Ovary (tissue), 9 donors: ENCODE results near the gene C21orf58. TPM values are rescaled to one million over a fixed set of nuclear protein-coding genes. Genes with fewer than 3 reads are reported as not detected.

Experiments
- DNase-seq, 5 donors: peaks; one replicate each; pipeline ENCODE4 v3.0.0-alpha.2; 2019 to 2020
- H3K27ac ChIP-seq, 2 donors: fragments of 200-600 bp; one replicate each; pipeline versions ENCODE4 v1.5.1 to v1.8.0; 2019 to 2022
- H3K27me3 ChIP-seq: fragments of 200-600 bp; one replicate; pipeline ENCODE4 v1.8.0; 2022
- H3K36me3 ChIP-seq: fragments of 200-600 bp; sonication (generic); one replicate; pipeline ENCODE4 v1.5.1; 2019
- H3K4me1 ChIP-seq: one replicate; pipeline ENCODE4 v1.8.1; 2013; ENCODE audit warnings: mild to moderate bottlenecking, moderate library complexity; ENCODE audit not compliant: insufficient read depth
- H3K4me3 ChIP-seq: fragments of 200-600 bp; sonication (generic); one replicate; pipeline ENCODE4 v1.5.1; 2017
- H3K9me3 ChIP-seq, 2 donors: fragments of 200-600 bp in 1 of 2; sonication (generic) in 1 of 2; one replicate each; pipeline versions ENCODE4 v1.5.1 to v1.8.1; 2013 to 2019; ENCODE audit warnings: mild to moderate bottlenecking in 1 of 2, moderate library complexity in 1 of 2
- EP300 ChIP-seq: sonication (generic); formaldehyde crosslinking; IDR thresholded peaks from one replicate; pipeline ENCODE4 v1.6.1; 2017; ENCODE audit warnings: antibody characterized with exemption
- POLR2A ChIP-seq: fragments of 450-650 bp; IDR thresholded peaks from one replicate; pipeline ENCODE4 v1.6.1; 2017; ENCODE audit warnings: antibody characterized with exemption, mild to moderate bottlenecking, moderate library complexity
- WGBS, 3 donors: extraction: QIAGEN DNeasy Blood & Tissue Kit in 1 of 3; methylation state at CpG; one replicate each; pipeline versions ENCODE4 v1.1.5 to v1.1.7; 2013 to 2017; 5-methylcytosine and 5-hydroxymethylcytosine counted together
- intact Hi-C, 4 donors: fragments of 100-400 bp; cut with DNase I; formaldehyde crosslinking; loops; one replicate each; pipeline versions ENCODE4 v1.11.0 to v1.15.1; 2022 to 2023
- polyA plus RNA-seq, 2 donors: library from polyadenylated mRNA; stranded (reverse); fragments of 200-250 nt in 1 of 2; fragments of 350-450 nt in 1 of 2; fragmentation: Illumina TruSeq in 1 of 2; extraction: RNeasy Lipid Tissue Mini Kit (QIAGEN cat#74804) in 1 of 2; gene quantifications; one replicate each; pipeline ENCODE4 v1.2.3, GENCODE V29; 2013 to 2014
- total RNA-seq, 7 donors: library from RNA; depleted of rRNA in 2 of 7; stranded (reverse); fragments of >200 nt in 2 of 7; fragmentation: NEBNext Ultra II Directional in 3 of 7; extraction: Animal tissue kit (Norgen Biotek cat#: 25700) in 3 of 7; gene quantifications; one replicate each; pipeline versions ENCODE4 v1.1.0 to v1.2.4, GENCODE V29; 2016 to 2023
- TF ChIP-seq, protein P1 (sequence below), 3 donors: fragments of 450-650 bp in 2 of 3; fragments of 200-600 bp in 1 of 3; IDR thresholded peaks; one replicate each; pipeline versions ENCODE4 v1.5.1 to v1.8.0; 2016 to 2022; ENCODE audit warnings: antibody characterized with exemption in 3 of 3, mild to moderate bottlenecking in 1 of 3
- donor health status: DM: no; HTN: no; CAD: no; lungs with moderate emphysema.
- donor health status: DM: no; HTN: no; CAD: no.
- donor health status: Bipolar disorder and iron deficiency.
- donor health status: DM: yes; HTN: yes; CAD: no.
- donor health status: DM: no; HTN: no; CAD: no.
- donor health status: DM: yes; HTN: yes; CAD: no.

The C21orf58 gene
- total and polyA plus RNA-seq, 9 donors = 0.63 to 26.8 (median 2.3) TPM

DNA sequence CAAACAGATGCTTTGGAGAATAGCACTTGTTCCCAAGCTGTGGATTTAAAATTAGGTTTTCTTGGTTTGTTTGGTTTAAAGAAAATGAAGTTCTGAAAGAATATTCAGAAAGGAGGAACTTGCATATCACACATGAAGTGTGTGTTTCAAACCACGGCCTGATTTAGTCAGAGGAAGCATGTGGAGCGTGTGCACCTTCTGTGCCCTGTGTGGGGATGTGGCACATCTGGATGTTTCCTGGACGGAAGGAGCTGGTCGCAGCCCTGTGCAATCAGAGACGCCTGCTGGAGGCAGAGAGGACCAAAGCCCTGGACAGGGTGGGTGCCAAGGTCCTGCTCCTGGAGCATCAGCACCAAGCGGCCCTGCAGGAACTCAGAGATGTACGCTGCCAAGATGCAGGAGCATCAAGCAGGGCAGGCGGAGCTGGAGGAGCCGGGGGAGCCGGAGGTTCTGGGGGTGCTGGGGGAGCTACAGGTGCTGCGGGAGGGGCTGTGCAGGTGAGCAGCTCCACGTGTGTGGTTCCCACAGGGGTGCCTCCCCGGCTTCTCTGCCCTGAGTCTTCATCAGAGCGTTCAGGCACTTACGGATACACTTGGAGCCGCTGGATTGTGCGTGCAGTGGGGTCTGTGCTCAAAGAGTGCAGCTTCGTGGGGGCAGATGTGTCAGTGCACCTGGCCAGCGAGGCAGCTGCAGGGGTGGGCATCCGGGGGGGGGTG is 46.0 kb upstream of the C21orf58 start:
- Histone ChIP-seq H3K27ac (no peak overlapping the region), H3K36me3 (no peaks in the 10 kb centered on the region), H3K4me3 (no peak overlapping the region), H3K27me3 (no peaks in the 10 kb centered on the region), H3K9me3 (no peaks in the 10 kb centered on the region), H3K4me1 (no peaks in the 10 kb centered on the region)
- 87 to 88% (median 88%) methylated on average over 20 of the region's 20 CpGs for WGBS, 3 donors
- intact Hi-C loops = no loop called here
- TF ChIP-seq EP300 (no peak), POLR2A (no peak)
- TF ChIP-seq, protein P1, sequence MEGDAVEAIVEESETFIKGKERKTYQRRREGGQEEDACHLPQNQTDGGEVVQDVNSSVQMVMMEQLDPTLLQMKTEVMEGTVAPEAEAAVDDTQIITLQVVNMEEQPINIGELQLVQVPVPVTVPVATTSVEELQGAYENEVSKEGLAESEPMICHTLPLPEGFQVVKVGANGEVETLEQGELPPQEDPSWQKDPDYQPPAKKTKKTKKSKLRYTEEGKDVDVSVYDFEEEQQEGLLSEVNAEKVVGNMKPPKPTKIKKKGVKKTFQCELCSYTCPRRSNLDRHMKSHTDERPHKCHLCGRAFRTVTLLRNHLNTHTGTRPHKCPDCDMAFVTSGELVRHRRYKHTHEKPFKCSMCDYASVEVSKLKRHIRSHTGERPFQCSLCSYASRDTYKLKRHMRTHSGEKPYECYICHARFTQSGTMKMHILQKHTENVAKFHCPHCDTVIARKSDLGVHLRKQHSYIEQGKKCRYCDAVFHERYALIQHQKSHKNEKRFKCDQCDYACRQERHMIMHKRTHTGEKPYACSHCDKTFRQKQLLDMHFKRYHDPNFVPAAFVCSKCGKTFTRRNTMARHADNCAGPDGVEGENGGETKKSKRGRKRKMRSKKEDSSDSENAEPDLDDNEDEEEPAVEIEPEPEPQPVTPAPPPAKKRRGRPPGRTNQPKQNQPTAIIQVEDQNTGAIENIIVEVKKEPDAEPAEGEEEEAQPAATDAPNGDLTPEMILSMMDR (IDR thresholded peaks at IDR 0.05) = no peak
- no peak for DNase-seq

DNA sequence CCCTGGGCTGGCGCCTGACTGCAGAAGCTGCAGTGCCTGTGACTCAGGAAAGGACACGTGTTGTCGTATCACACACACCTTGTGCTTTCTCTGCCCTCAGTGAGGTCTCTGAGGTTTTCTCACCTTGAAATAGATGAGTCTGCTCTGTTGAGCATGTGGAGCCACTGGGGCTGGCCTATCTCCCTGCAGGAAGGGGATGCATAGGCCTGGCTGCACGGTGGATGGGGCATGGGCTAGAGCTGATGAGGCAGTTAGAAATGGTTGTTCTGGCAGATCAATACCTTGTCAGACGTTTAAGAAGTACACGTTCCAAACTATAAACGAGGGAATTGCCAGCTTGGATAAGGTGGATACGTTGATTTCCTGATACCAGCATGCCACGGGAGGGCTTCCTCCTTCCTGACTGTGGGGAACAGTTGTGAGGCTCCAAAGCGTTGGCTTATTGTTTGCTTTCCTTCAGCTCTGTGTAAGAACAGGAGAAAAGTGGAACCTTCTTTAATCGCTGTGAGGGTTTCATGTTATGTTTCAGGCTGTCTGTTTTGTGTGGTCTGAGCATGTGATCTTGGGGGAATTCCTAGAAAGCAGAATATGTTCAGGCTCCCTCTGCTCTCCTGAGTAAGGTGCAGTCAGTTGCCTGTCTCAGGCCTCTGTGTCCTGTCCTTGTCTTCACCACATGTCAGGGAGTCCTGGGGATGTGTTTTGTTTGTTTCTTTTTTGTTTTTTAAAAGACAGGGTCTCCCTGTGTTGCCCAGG is 45.0 kb upstream of the C21orf58 start:
- Histone ChIP-seq H3K36me3 (no peaks in the 10 kb centered on the region), H3K4me3 (no peak overlapping the region), H3K27me3 (no peaks in the 10 kb centered on the region), H3K4me1 (peaks cover 2% of the 10 kb centered on the region), H3K27ac (no peak overlapping the region), H3K9me3 (no peaks in the 10 kb centered on the region)
- 69 to 76% (median 75%) methylated on average over 11 of the region's 11 CpGs for WGBS, 3 donors
- intact Hi-C loops = no loop called here
- TF ChIP-seq EP300 (no peak), POLR2A (no peak)
- DNase-seq = no peak

DNA sequence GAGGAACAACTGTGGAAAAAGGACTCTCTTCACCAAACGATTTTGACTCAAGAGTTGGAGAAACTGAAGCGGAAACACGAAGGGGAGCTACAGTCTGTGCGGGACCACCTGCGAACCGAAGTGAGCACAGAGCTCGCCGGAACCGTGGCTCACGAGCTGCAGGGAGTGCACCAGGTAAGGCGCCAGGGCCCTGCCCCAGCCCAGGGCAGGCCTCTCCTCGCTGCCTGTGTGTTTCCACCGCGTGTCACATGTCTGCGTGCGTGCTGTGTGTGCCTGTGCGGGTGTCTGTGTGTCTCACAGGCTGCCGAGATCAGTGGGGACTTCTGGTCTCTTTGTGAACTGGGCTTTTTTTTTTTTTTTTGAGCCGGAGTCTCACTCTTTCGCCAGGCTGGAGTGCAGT is 43.3 kb upstream of the C21orf58 start:
- H3K36me3 ChIP-seq = no peaks in the 10 kb centered on the region
- WGBS, 3 donors = 95 to 97% (median 96%) methylated on average over 20 of the region's 20 CpGs
- no peak for TF ChIP-seq EP300
- no peak for TF ChIP-seq POLR2A
- TF ChIP-seq, protein P1 (IDR thresholded peaks at IDR 0.05) = no peak

DNA sequence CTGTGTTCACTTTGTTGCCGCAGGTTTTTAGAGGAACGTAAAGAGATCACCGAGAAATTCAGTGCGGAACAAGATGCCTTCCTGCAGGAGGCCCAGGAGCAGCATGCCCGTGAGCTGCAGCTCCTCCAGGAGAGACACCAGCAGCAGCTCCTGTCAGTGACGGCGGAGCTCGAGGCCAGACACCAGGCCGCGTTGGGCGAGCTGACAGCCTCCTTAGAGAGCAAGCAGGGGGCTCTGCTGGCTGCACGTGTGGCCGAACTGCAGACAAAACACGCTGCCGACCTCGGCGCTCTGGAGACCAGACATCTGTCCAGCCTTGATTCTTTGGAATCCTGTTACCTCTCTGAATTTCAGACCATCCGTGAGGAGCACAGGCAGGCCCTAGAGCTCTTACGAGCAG is 42.9 kb upstream of the C21orf58 start:
- H3K27ac ChIP-seq = no peak overlapping the region
- DNase-seq = no peak
- H3K36me3 ChIP-seq = no peaks in the 10 kb centered on the region
- H3K9me3 ChIP-seq = no peaks in the 10 kb centered on the region
- TF ChIP-seq POLR2A = no peak
- TF ChIP-seq EP300 = no peak
- TF ChIP-seq, protein P1 (IDR thresholded peaks at IDR 0.05) = no peak
- peaks cover 12% of the 10 kb centered on the region for H3K4me1 ChIP-seq
- intact Hi-C loops = no loop called here
- 89 to 90% (median 89%) methylated on average over 19 of the region's 19 CpGs for WGBS, 3 donors
- H3K27me3 ChIP-seq = no peaks in the 10 kb centered on the region
- no peak overlapping the region for H3K4me3 ChIP-seq

More for the DNA sequence above, 43.3 kb upstream of the C21orf58 start:
- no peak overlapping the region for H3K27ac ChIP-seq
- H3K27me3 ChIP-seq = no peaks in the 10 kb centered on the region
- intact Hi-C loops = no loop called here
- no peak for DNase-seq
- H3K4me3 ChIP-seq = no peak overlapping the region
- no peaks in the 10 kb centered on the region for H3K9me3 ChIP-seq
- H3K4me1 ChIP-seq = peaks cover 10% of the 10 kb centered on the region

DNA sequence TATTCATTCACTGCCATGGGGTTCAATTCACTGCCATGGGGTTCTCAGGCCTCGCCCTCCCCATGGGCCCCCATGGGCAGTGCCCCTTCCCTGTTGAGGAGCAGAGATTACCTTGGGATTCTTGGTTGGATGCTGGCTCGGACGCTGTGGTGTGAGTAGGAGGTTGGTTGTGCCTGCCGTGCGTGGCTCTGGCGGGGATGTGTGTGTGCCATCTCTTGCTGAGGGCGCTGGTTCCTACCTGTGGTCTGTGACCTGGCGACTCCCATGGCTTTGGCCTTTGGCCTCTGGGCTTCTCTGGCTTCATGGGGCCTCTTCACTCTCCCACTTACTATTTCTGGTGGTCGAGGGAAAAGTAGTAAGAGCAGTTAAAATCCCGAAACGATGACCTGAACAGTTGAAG is 42.4 kb upstream of the C21orf58 start:
- H3K27ac ChIP-seq = no peak overlapping the region
- 90 to 96% (median 95%) methylated on average over 11 of the region's 11 CpGs for WGBS, 3 donors
- H3K36me3 ChIP-seq = no peaks in the 10 kb centered on the region
- H3K4me3 ChIP-seq = no peak overlapping the region
- intact Hi-C loops = no loop called here
- TF ChIP-seq, protein P1 (IDR thresholded peaks at IDR 0.05) = no peak
- TF ChIP-seq EP300 (no peak), POLR2A (no peak)
- no peaks in the 10 kb centered on the region for H3K27me3 ChIP-seq
- no peaks in the 10 kb centered on the region for H3K9me3 ChIP-seq
- H3K4me1 ChIP-seq = peaks cover 12% of the 10 kb centered on the region
- no peak for DNase-seq
